HL-60/S4 (cell line): ENCODE measurements around the gene SPRR2D.
"Not testable (repeated sequence)": the region's sequence is repeated elsewhere in the genome, so short reads cannot be mapped to it uniquely, and the experiment has no call there.

Experiments used
- in situ Hi-C: fragments of 300-500 bp; cut with MboI; formaldehyde crosslinking; loops from 2 replicates; pipeline ENCODE4 v1.14.3; 2022; ENCODE audit warnings: low sequenced_read_pairs

SPRR2D gene

GRCh38 chr1:153040950-153041631, at the start of gene SPRR2D:
SPRR2D (minus strand) TSS chr1:153041120; CDS start chr1:153040346, 774 bp downstream.
- in situ Hi-C loops: no loop called here

GRCh38 chr1:153087652-153088051, 46.7 kb upstream of the SPRR2D start:
- in situ Hi-C loops: no loop called here

- in situ Hi-C loops: no loop called here
Measured at GRCh38 chr1:153081736-153082135, 40.8 kb upstream of the SPRR2D start.

- in situ Hi-C loops: no loop called here
Measured at GRCh38 chr1:153072806-153073726, 32.1 kb upstream of the SPRR2D start.

GRCh38 chr1:153071511-153071910, 30.6 kb upstream of the SPRR2D start, which contains the start of gene SPRR2B:
SPRR2B (minus strand) TSS chr1:153071611; CDS start chr1:153070839, 772 bp downstream.
- in situ Hi-C loops: no loop called here

- in situ Hi-C loops: no loop called here
Measured at GRCh38 chr1:153070243-153070642, 29.3 kb upstream of the SPRR2D start.

GRCh38 chr1:153058826-153059784, 18.2 kb upstream of the SPRR2D start:
- in situ Hi-C loops: no loop called here

GRCh38 chr1:153058154-153058553, 17.2 kb upstream of the SPRR2D start:
- in situ Hi-C loops: no loop called here

GRCh38 chr1:153057375-153057774, 16.5 kb upstream of the SPRR2D start, which contains the start of gene SPRR2A:
SPRR2A (minus strand) TSS chr1:153057512; CDS start chr1:153056735, 777 bp downstream.
- in situ Hi-C loops: no loop called here

GRCh38 chr1:153056111-153056510, 15.2 kb upstream of the SPRR2D start:
- in situ Hi-C loops: not testable (repeated sequence)

GRCh38 chr1:153049211-153049610, 8.3 kb upstream of the SPRR2D start:
- in situ Hi-C loops: no loop called here

- in situ Hi-C loops: no loop called here
Measured at GRCh38 chr1:153035211-153035610, 5.7 kb downstream of the SPRR2D start.

- in situ Hi-C loops: no loop called here
Measured at GRCh38 chr1:153032677-153033308, 8.1 kb downstream of the SPRR2D start.

- in situ Hi-C loops: no loop called here
Measured at GRCh38 chr1:153032073-153032472, 8.8 kb downstream of the SPRR2D start.

GRCh38 chr1:153030895-153031294, 10.0 kb downstream of the SPRR2D start, which contains the start of gene SPRR1B:
SPRR1B (plus strand) TSS chr1:153031203; CDS start chr1:153032346, 1,143 bp downstream.
- in situ Hi-C loops: no loop called here

- in situ Hi-C loops: no loop called here
Measured at GRCh38 chr1:153028766-153029165, 12.2 kb downstream of the SPRR2D start.

- in situ Hi-C loops: no loop called here
Measured at GRCh38 chr1:153025797-153026196, 15.1 kb downstream of the SPRR2D start.

GRCh38 chr1:153024413-153024812, 16.5 kb downstream of the SPRR2D start:
- in situ Hi-C loops: no loop called here

GRCh38 chr1:153023109-153023508, 17.8 kb downstream of the SPRR2D start:
- in situ Hi-C loops: no loop called here

- in situ Hi-C loops: not testable (repeated sequence)
Measured at GRCh38 chr1:153022340-153022739, 18.6 kb downstream of the SPRR2D start.
